Activated naive CD8-positive, alpha-beta T cell treated with anti-CD3 and anti-CD28 coated beads for 36 hours (primary cell): ENCODE results near the gene BRD9. TPM values are rescaled to one million over a fixed set of nuclear protein-coding genes. Genes with fewer than 3 reads are reported as not detected.

Experiments used
- DNase-seq: peaks from one replicate; pipeline ENCODE4 v3.0.0; 2021
- H3K27ac Mint-ChIP-seq: one replicate; pipeline ENCODE4 v1.8.0; 2022; ENCODE audit warnings: mild to moderate bottlenecking, moderate library complexity, mixed read lengths
- H3K27me3 Mint-ChIP-seq: one replicate; pipeline ENCODE4 v1.8.0; 2022; ENCODE audit warnings: mild to moderate bottlenecking, mixed read lengths
- H3K36me3 Mint-ChIP-seq: one replicate; pipeline ENCODE4 v1.8.0; 2021; ENCODE audit warnings: mild to moderate bottlenecking, mixed read lengths
- H3K4me1 Mint-ChIP-seq: one replicate; pipeline ENCODE4 v1.8.0; 2021; ENCODE audit warnings: mixed read lengths
- H3K4me3 Mint-ChIP-seq: one replicate; pipeline ENCODE4 v1.8.0; 2022; ENCODE audit warnings: mild to moderate bottlenecking, moderate library complexity, mixed read lengths
- H3K9me3 Mint-ChIP-seq: one replicate; pipeline ENCODE4 v1.8.0; 2022; ENCODE audit warnings: mixed read lengths
- total RNA-seq, 2 experiments: library from RNA; stranded (reverse); gene quantifications; one replicate each; pipeline ENCODE4 v1.2.3, GENCODE V29; 2021

BRD9 gene
- total RNA-seq, 2 experiments from 2014 or later, result 50.1 to 51.6 TPM

GRCh38 chr5:816176-816575, 76.4 kb downstream of the BRD9 start:
- Mint-ChIP-seq H3K4me3 (no peak overlapping the region), H3K4me1 (no peaks in the 10 kb centered on the region), H3K27ac (no peak overlapping the region), H3K27me3 (no peaks in the 10 kb centered on the region), H3K36me3 (peaks cover 5% of the 10 kb centered on the region), H3K9me3 (peaks cover 4% of the 10 kb centered on the region)
- no peak for DNase-seq

GRCh38 chr5:815449-815848, 77.2 kb downstream of the BRD9 start:
- no peaks in the 10 kb centered on the region for H3K4me1 Mint-ChIP-seq
- no peak overlapping the region for H3K4me3 Mint-ChIP-seq
- H3K27me3 Mint-ChIP-seq, result no peaks in the 10 kb centered on the region
- H3K27ac Mint-ChIP-seq, result no peak overlapping the region
- H3K9me3 Mint-ChIP-seq, result peaks cover 4% of the 10 kb centered on the region
- peaks cover 5% of the 10 kb centered on the region for H3K36me3 Mint-ChIP-seq
- no peak for DNase-seq

Other genes with a start within 250 kb of the BRD9 start
- gene TPPP, start 199.4 kb downstream of the BRD9 start, total RNA-seq, result under 1 TPM in 1 of 2 experiments, not detected in 1; 0.08 TPM
- gene ZDHHC11B, start 108.1 kb downstream of the BRD9 start, total RNA-seq, result not detected
- gene ZDHHC11, start 41.8 kb downstream of the BRD9 start, total RNA-seq, result 1 to 10 TPM; 4.5 to 5.5 TPM
- 10 to 100 TPM; 44.2 to 44.6 TPM for gene TRIP13, start 83 bp upstream of the BRD9 start, total RNA-seq
- under 1 TPM; 0.66 to 0.82 TPM for gene NKD2, start 116.0 kb upstream of the BRD9 start, total RNA-seq
- gene SLC12A7, start 219.3 kb upstream of the BRD9 start, total RNA-seq, result 10 to 100 TPM; 14.0 to 14.6 TPM